H1 (cell line): Measurements from ENCODE around the gene TNIK. TPM values are rescaled to one million over a fixed set of nuclear protein-coding genes. Genes with fewer than 3 reads are reported as not detected.

Source experiments
- CTCF ChIA-PET: fragments of 300-600 bp; sonication (Branson Sonifier 250); formaldehyde crosslinking; loops from one replicate; lab custom pipeline; 2021; ENCODE audit not compliant: partially characterized antibody; lab: Charles Lee
- POLR2A ChIA-PET: fragments of 300-600 bp; sonication (Branson Sonifier 250); formaldehyde crosslinking; loops from one replicate; lab custom pipeline; 2021; ENCODE audit warnings: inconsistent platforms; ENCODE audit not compliant: partially characterized antibody; lab: Charles Lee
- DNase-seq, 2 experiments: peaks; one replicate each; pipeline versions ENCODE4 v3.0.0 to v3.0.0-alpha.2; 2010 to 2022; ENCODE audit warnings: low spot score in 2 of 2, low read depth in 1 of 2, mixed read lengths in 1 of 2
- FAIRE-seq: peaks from 2 replicates; lab custom pipeline; 2011; peaks lifted over from hg19 to GRCh38; lab: Jason Lieb, UNC
- H2AFZ ChIP-seq: 2 replicates; pipeline ENCODE4 v1.8.1; 2012; ENCODE audit warnings: low read length, inconsistent platforms
- H2AK5ac ChIP-seq: 2 replicates; pipeline ENCODE4 v1.6.1; 2013; ENCODE audit warnings: low read depth, low read length
- H2BK120ac ChIP-seq: replicated peaks from 2 replicates; pipeline ENCODE3; 2013; ENCODE audit warnings: low read depth, low read length, inconsistent platforms
- H2BK12ac ChIP-seq: 2 replicates; pipeline ENCODE4 v1.6.1; 2013; ENCODE audit warnings: low read depth, low read length
- H2BK15ac ChIP-seq: 2 replicates; pipeline ENCODE4 v1.6.1; 2013; ENCODE audit warnings: low read length
- H2BK20ac ChIP-seq: 2 replicates; pipeline ENCODE4 v1.6.1; 2013; ENCODE audit warnings: low read length
- H2BK5ac ChIP-seq: 2 replicates; pipeline ENCODE4 v1.6.1; 2013; ENCODE audit warnings: low read depth, low read length
- H3K14ac ChIP-seq: 2 replicates; pipeline ENCODE4 v1.6.1; 2013; ENCODE audit warnings: inconsistent platforms; ENCODE audit not compliant: insufficient read length
- H3K18ac ChIP-seq: 2 replicates; pipeline ENCODE4 v1.6.1; 2013; ENCODE audit warnings: low read length; ENCODE audit errors: extremely low read depth
- H3K23ac ChIP-seq: 2 replicates; pipeline ENCODE4 v1.6.1; 2013; ENCODE audit warnings: inconsistent platforms; ENCODE audit not compliant: insufficient read length
- H3K23me2 ChIP-seq: 2 replicates; pipeline ENCODE4 v1.6.1; 2013; ENCODE audit warnings: low read depth, low read length
- H3K27ac ChIP-seq: 2 replicates; pipeline ENCODE4 v1.6.1; 2011; ENCODE audit warnings: low read depth, low read length, inconsistent platforms
- H3K27me3 ChIP-seq, 4 experiments: replicated peaks in 1 of 4; 1 replicate in 1 of 4; 2 replicates in 3 of 4; pipeline versions ENCODE4 v1.6.1 to v1.8.1; 2011 to 2013; ENCODE audit warnings: low read length in 3 of 4, mild to moderate bottlenecking in 3 of 4, inconsistent platforms in 2 of 4, mixed read lengths in 2 of 4, moderate library complexity in 1 of 4; ENCODE audit not compliant: control insufficient read depth in 3 of 4, insufficient read depth in 3 of 4; ENCODE audit errors: extremely low read depth in 1 of 4
- H3K36me3 ChIP-seq, 4 experiments: 2 replicates each; pipeline versions ENCODE4 v1.6.1 to v1.8.1; 2011 to 2013; ENCODE audit warnings: mild to moderate bottlenecking in 4 of 4, low read length in 3 of 4, moderate library complexity in 2 of 4, control low read depth in 1 of 4, inconsistent platforms in 1 of 4; ENCODE audit not compliant: insufficient read depth in 4 of 4, control insufficient read depth in 2 of 4
- H3K4ac ChIP-seq: replicated peaks from 2 replicates; pipeline ENCODE3; 2013; ENCODE audit warnings: low read length, low read depth, mixed read lengths, inconsistent platforms; ENCODE audit not compliant: insufficient read length
- H3K4me1 ChIP-seq, 4 experiments: replicated peaks in 1 of 4; 1 replicate in 1 of 4; 2 replicates in 3 of 4; pipeline versions ENCODE4 v1.6.1 to v1.8.1; 2011 to 2013; ENCODE audit warnings: low read length in 3 of 4, inconsistent platforms in 2 of 4, mixed read lengths in 1 of 4; ENCODE audit not compliant: insufficient read depth in 4 of 4, control insufficient read depth in 3 of 4
- H3K4me2 ChIP-seq, 2 experiments: 2 replicates each; pipeline versions ENCODE4 v1.6.1 to v1.8.1; 2011 to 2013; ENCODE audit warnings: low read depth in 2 of 2, low read length in 2 of 2, control low read depth in 1 of 2, inconsistent platforms in 1 of 2, mild to moderate bottlenecking in 1 of 2; ENCODE audit not compliant: insufficient read depth in 1 of 2
- H3K4me3 ChIP-seq, 4 experiments: fragments of 200-600, 300-600 bp in 1 of 4; sonication (generic), shearing (Covaris generic), sonication (Bioruptor Twin) in 1 of 4; 2 replicates each; pipeline versions ENCODE4 v1.5.1 to v1.8.1; 2011 to 2016; ENCODE audit warnings: low read length in 4 of 4, low read depth in 3 of 4, control low read depth in 2 of 4, inconsistent platforms in 2 of 4, mild to moderate bottlenecking in 2 of 4, mixed read lengths in 1 of 4, moderate library complexity in 1 of 4; ENCODE audit not compliant: insufficient read depth in 2 of 4; ENCODE audit errors: extremely low read depth in 1 of 4
- H3K56ac ChIP-seq: replicated peaks from 2 replicates; pipeline ENCODE3; 2013; ENCODE audit warnings: low read depth, mild to moderate bottlenecking, mixed read lengths, low read length, inconsistent platforms; ENCODE audit not compliant: insufficient read length
- H3K79me1 ChIP-seq: 2 replicates; pipeline ENCODE4 v1.6.1; 2013; ENCODE audit warnings: low read depth, low read length, control low read depth
- H3K79me2 ChIP-seq, 2 experiments: 2 replicates each; pipeline versions ENCODE4 v1.6.1 to v1.8.1; 2012 to 2013; ENCODE audit warnings: low read length in 2 of 2, mild to moderate bottlenecking in 2 of 2, inconsistent platforms in 1 of 2; ENCODE audit not compliant: insufficient read depth in 2 of 2, control insufficient read depth in 1 of 2
- H3K9ac ChIP-seq, 4 experiments: replicated peaks in 1 of 4; 1 replicate in 1 of 4; 2 replicates in 3 of 4; pipeline versions ENCODE4 v1.6.1 to v1.8.1; 2011 to 2013; ENCODE audit warnings: low read depth in 3 of 4, low read length in 3 of 4, control low read depth in 2 of 4, mild to moderate bottlenecking in 2 of 4, moderate library complexity in 2 of 4, inconsistent platforms in 1 of 4; ENCODE audit errors: extremely low read depth in 1 of 4
- H3K9me3 ChIP-seq, 2 experiments: 2 replicates each; pipeline versions ENCODE4 v1.6.1 to v1.8.1; 2012 to 2013; ENCODE audit warnings: mild to moderate bottlenecking in 2 of 2, moderate library complexity in 2 of 2, control low read depth in 1 of 2, inconsistent platforms in 1 of 2, low read depth in 1 of 2, low read length in 1 of 2, mixed read lengths in 1 of 2; ENCODE audit not compliant: insufficient read depth in 2 of 2
- H4K20me1 ChIP-seq, 2 experiments: replicated peaks in 1 of 2; 2 replicates each; pipeline versions ENCODE3 to v1.8.1; 2011 to 2013; ENCODE audit warnings: inconsistent platforms in 2 of 2, low read length in 2 of 2, mild to moderate bottlenecking in 1 of 2; ENCODE audit not compliant: insufficient read depth in 2 of 2, control insufficient read depth in 1 of 2
- H4K5ac ChIP-seq: 2 replicates; pipeline ENCODE4 v1.6.1; 2013; ENCODE audit warnings: low read length, low read depth, mixed read lengths, inconsistent platforms; ENCODE audit not compliant: insufficient read length
- H4K8ac ChIP-seq: 2 replicates; pipeline ENCODE4 v1.8.0; 2013; ENCODE audit warnings: mild to moderate bottlenecking, moderate library complexity, low read length, inconsistent platforms; ENCODE audit not compliant: insufficient read depth; ENCODE audit errors: extremely low read depth
- H4K91ac ChIP-seq: replicated peaks from 2 replicates; pipeline ENCODE3; 2013; ENCODE audit warnings: low read length, mixed read lengths, inconsistent platforms; ENCODE audit not compliant: insufficient read length
- CEBPB ChIP-seq: IDR thresholded peaks from 2 replicates; pipeline ENCODE4 v1.6.1; 2012; ENCODE audit warnings: low read depth, low read length
- EP300 ChIP-seq, 2 experiments: IDR thresholded peaks; 1 replicate in 1 of 2; 2 replicates in 1 of 2; pipeline ENCODE4 v1.6.1; 2011 to 2012; ENCODE audit warnings: low read depth in 2 of 2, low read length in 2 of 2, mild to moderate bottlenecking in 2 of 2, borderline replicate concordance in 1 of 2, inconsistent platforms in 1 of 2, moderate library complexity in 1 of 2
- HDAC2 ChIP-seq, 2 experiments: fragments of 300-600 bp in 1 of 2; sonication (generic) in 1 of 2; IDR thresholded peaks; 2 replicates each; pipeline ENCODE4 v1.6.1; 2011 to 2012; ENCODE audit warnings: low read depth in 2 of 2, low read length in 2 of 2, mild to moderate bottlenecking in 2 of 2, moderate library complexity in 2 of 2, borderline replicate concordance in 1 of 2, inconsistent platforms in 1 of 2
- TEAD4 ChIP-seq: IDR thresholded peaks from 2 replicates; pipeline ENCODE4 v1.6.1; 2012; ENCODE audit warnings: low read depth, low read length, inconsistent platforms, mixed read lengths
- WGBS, 2 experiments: shearing (Covaris generic) in 1 of 2; methylation state at CpG; one replicate each; pipeline versions ENCODE4 v1.1.6 to v1.1.7; 2013 to 2015; ENCODE audit warnings: low lambda C conversion rate in 2 of 2, mixed read lengths in 2 of 2, inconsistent platforms in 1 of 2, low coverage in 1 of 2, missing lambda C conversion rate in 1 of 2; ENCODE audit not compliant: insufficient replicate concordance in 2 of 2, insufficient coverage in 1 of 2, insufficient read length in 1 of 2; ENCODE audit errors: extremely low coverage in 1 of 2, missing lambda C conversion rate in 1 of 2; 5-methylcytosine and 5-hydroxymethylcytosine counted together
- polyA plus RNA-seq, 7 experiments: library from polyadenylated mRNA; depleted of rRNA in 3 of 7; stranded (reverse) in 5 of 7; unstranded in 2 of 7; fragments of >200 nt in 5 of 7; fragments of 200-250 nt in 2 of 7; gene quantifications; 1 replicate in 5 of 7; 2 replicates in 1 of 7; 4 replicates in 1 of 7; pipeline versions ENCODE4 v1.2.1 to v1.2.3, GENCODE V29; 2011 to 2013; ENCODE audit warnings: missing spikeins in 2 of 7, mixed read lengths in 2 of 7
- total RNA-seq: library from RNA; stranded (reverse); fragmentation: NEBNext Ultra II Directional; extraction: Animal tissue kit (Norgen Biotek cat#: 25700); gene quantifications from 2 replicates; pipeline ENCODE4 v1.2.1, GENCODE V29; 2021
- TF ChIP-seq, protein P1 (sequence below): IDR thresholded peaks from 2 replicates; pipeline ENCODE4 v1.6.1; 2012; ENCODE audit warnings: inconsistent platforms
- TF ChIP-seq, protein P2 (sequence below): IDR thresholded peaks from 2 replicates; pipeline ENCODE4 v1.6.1; 2011; ENCODE audit warnings: low read length, improper control_type of control experiment
- TF ChIP-seq, protein P3 (sequence below): IDR thresholded peaks from 2 replicates; pipeline ENCODE4 v1.6.1; 2012; ENCODE audit warnings: low read length, inconsistent platforms

Gene TNIK
- total and polyA plus RNA-seq, 2 of the 8 experiments (the other 6 are each of a cell fraction or from before 2014, with no cell fraction given), result 7.4 to 42.0 TPM

DNA sequence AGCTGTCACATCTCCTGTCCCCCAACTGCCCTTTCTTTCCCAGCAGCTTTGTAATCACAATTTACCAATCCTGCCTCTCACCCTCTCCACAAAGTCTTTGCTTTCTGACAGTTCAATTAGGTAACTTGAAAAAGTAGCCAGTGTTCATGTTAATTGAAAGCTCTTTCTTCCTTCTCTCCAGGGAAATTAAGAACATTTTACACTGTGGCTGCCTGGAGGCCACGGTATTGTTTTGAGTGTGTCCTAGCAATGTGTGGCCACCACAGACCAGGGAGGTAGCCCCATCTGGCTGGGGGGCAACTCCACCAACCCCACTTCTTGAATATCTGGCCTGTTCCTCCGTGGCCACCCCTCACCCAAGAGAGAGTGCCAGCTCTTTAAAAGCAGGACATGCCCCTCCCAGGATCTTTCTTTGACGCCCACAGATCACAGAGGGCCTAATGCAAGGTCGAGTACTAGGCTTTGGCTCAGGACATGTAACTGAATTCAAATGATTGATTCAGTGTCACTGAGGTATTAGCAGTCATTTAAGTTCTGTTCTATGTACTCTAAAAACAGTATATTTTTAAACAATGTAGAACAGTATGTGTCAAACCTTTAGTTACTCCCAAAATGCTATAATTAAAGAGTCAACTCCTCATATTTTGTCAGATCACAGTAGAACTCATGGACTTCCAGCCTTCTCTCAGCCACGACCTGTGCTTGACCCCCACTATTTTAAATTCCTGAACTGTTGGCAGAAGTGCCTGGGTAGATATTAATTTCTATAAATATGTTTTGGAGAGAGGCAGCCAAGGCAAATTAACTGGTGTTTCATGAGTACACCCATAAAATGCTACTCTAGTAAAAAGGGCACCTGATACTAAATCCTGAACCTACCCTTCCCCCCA, 164.5 kb downstream of the TNIK start:
- Histone ChIP-seq H2AK5ac (no peak overlapping the region), H3K27ac (no peak overlapping the region), H2AFZ (no peak overlapping the region), H3K18ac (no peak overlapping the region), H2BK15ac (no peak overlapping the region), H3K9me3 (no peaks in the 10 kb centered on the region), H3K36me3 (no peaks in the 10 kb centered on the region; a peak in 1 of 8 replicates), H3K4me3 (no peak overlapping the region), H2BK120ac (no peak overlapping the region), H3K4me2 (no peak overlapping the region), H3K23ac (no peak overlapping the region), H4K8ac (no peak overlapping the region), H3K14ac (no peak overlapping the region), H3K79me2 (no peaks in the 10 kb centered on the region), H3K27me3 (no peaks in the 10 kb centered on the region), H3K23me2 (no peaks in the 10 kb centered on the region), H4K20me1 (no peaks in the 10 kb centered on the region), H3K56ac (no peak overlapping the region), H3K79me1 (no peaks in the 10 kb centered on the region), H2BK5ac (no peak overlapping the region), H2BK20ac (no peak overlapping the region), H4K91ac (no peak overlapping the region), H3K9ac (no peak overlapping the region), H4K5ac (no peak overlapping the region), H3K4me1 (peaks cover 0 to 7% (median 2%) of the 10 kb centered on the region in 4 experiments; a peak in 3 of 7 replicates), H2BK12ac (no peak overlapping the region), H3K4ac (no peak overlapping the region)
- WGBS, 2 experiments, result 82% methylated on average over 5 of the region's 5 CpGs; no CpG with 5 or more reads in 1 of the 2 experiments
- ChIA-PET CTCF (interaction anchor here (0.8 to 1.9 kb wide), 3 partner anchors 14 to 102 kb away, joined by 3 to 5 read pairs (median 3); no protein-coding TSS in a partner anchor), POLR2A (no interaction called here)
- DNase-seq, result no peak
- FAIRE-seq, result no peak
- TF ChIP-seq EP300 (IDR thresholded peaks at IDR 0.05; ENCODE audit: borderline replicate concordance in 1 of 2, low read depth in 2 of 2, low read length in 2 of 2) (no peak), HDAC2 (IDR thresholded peaks at IDR 0.05; ENCODE audit: borderline replicate concordance in 1 of 2, low read depth in 2 of 2, low read length in 2 of 2) (no peak), TEAD4 (no peak), CEBPB (no peak)
- TF ChIP-seq, protein P1, sequence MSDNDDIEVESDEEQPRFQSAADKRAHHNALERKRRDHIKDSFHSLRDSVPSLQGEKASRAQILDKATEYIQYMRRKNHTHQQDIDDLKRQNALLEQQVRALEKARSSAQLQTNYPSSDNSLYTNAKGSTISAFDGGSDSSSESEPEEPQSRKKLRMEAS, result no peak
- TF ChIP-seq, protein P2, sequence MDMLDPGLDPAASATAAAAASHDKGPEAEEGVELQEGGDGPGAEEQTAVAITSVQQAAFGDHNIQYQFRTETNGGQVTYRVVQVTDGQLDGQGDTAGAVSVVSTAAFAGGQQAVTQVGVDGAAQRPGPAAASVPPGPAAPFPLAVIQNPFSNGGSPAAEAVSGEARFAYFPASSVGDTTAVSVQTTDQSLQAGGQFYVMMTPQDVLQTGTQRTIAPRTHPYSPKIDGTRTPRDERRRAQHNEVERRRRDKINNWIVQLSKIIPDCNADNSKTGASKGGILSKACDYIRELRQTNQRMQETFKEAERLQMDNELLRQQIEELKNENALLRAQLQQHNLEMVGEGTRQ, result no peak
- TF ChIP-seq, protein P3, sequence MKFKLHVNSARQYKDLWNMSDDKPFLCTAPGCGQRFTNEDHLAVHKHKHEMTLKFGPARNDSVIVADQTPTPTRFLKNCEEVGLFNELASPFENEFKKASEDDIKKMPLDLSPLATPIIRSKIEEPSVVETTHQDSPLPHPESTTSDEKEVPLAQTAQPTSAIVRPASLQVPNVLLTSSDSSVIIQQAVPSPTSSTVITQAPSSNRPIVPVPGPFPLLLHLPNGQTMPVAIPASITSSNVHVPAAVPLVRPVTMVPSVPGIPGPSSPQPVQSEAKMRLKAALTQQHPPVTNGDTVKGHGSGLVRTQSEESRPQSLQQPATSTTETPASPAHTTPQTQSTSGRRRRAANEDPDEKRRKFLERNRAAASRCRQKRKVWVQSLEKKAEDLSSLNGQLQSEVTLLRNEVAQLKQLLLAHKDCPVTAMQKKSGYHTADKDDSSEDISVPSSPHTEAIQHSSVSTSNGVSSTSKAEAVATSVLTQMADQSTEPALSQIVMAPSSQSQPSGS, result no peak
